ENCODE results near the gene FANCC.

FANCC gene

GRCh38 chr9:95110921-95111525 lies 206.5 kb downstream of the FANCC start:
- DNase-seq: no peak

- no peak for DNase-seq
These were observed 208.1 kb downstream of the FANCC start for GRCh38 chr9:95109456-95109855.

- no peak for DNase-seq
These were observed 208.7 kb downstream of the FANCC start for GRCh38 chr9:95108777-95109176.

GRCh38 chr9:95107976-95108375 lies 209.5 kb downstream of the FANCC start:
- DNase-seq: no peak

GRCh38 chr9:95107001-95107749 lies 210.3 kb downstream of the FANCC start:
- no peak for DNase-seq

GRCh38 chr9:95105519-95106287 lies 211.8 kb downstream of the FANCC start:
- DNase-seq: no peak

- DNase-seq: no peak
These were observed 212.5 kb downstream of the FANCC start for GRCh38 chr9:95104980-95105379.

- no peak for DNase-seq
These were observed 212.9 kb downstream of the FANCC start for GRCh38 chr9:95104581-95104960.

GRCh38 chr9:95103871-95104580 lies 213.5 kb downstream of the FANCC start:
- DNase-seq: no peak

- no peak for DNase-seq
These were observed 214.2 kb downstream of the FANCC start for GRCh38 chr9:95103281-95103771.

GRCh38 chr9:95102572-95102971 lies 214.9 kb downstream of the FANCC start:
- DNase-seq: no peak

GRCh38 chr9:95102001-95102433 lies 215.5 kb downstream of the FANCC start:
- DNase-seq: no peak

- no peak for DNase-seq
These were observed 216.2 kb downstream of the FANCC start for GRCh38 chr9:95101326-95101725.

- no peak for DNase-seq
These were observed 217.4 kb downstream of the FANCC start for GRCh38 chr9:95100071-95100627.

GRCh38 chr9:95099321-95100070 lies 218.0 kb downstream of the FANCC start:
- no peak for DNase-seq

- no peak for DNase-seq
These were observed 219.1 kb downstream of the FANCC start for GRCh38 chr9:95098391-95098921.

GRCh38 chr9:95097279-95097678 lies 220.2 kb downstream of the FANCC start:
- no peak for DNase-seq

GRCh38 chr9:95096807-95097206 lies 220.7 kb downstream of the FANCC start:
- DNase-seq: no peak

GRCh38 chr9:95096381-95096780 lies 221.1 kb downstream of the FANCC start:
- DNase-seq: no peak

- no peak for DNase-seq
These were observed 221.7 kb downstream of the FANCC start for GRCh38 chr9:95095641-95096355.

GRCh38 chr9:95094002-95094401 lies 223.5 kb downstream of the FANCC start:
- DNase-seq: no peak

Data from stimulated activated CD4-positive, alpha-beta T cell treated with anti-CD3 and anti-CD28 coated beads, Interleukin-4, amount 100 ng/mL, for 24 hours (primary cell).